Vagina (tissue), 2 donors: ENCODE data around the gene PAWR. TPM values are rescaled to one million over a fixed set of nuclear protein-coding genes. Genes with fewer than 3 reads are reported as not detected.
A peak's percentile ranks its signal among the peaks of the same experiment; 100 is the strongest.
"Not testable (repeated sequence)": the region's sequence is repeated elsewhere in the genome, so short reads cannot be mapped to it uniquely, and the experiment has no call there.

Experiments used
- DNase-seq, 2 donors: peaks; one replicate each; pipeline ENCODE4 v3.0.0-alpha.2; 2017; ENCODE audit errors: extremely low spot score in 2 of 2
- H3K27ac ChIP-seq: fragments of 200-600 bp; sonication (generic); one replicate; pipeline ENCODE4 v1.5.1; 2019
- H3K27me3 ChIP-seq: fragments of 200-600 bp; sonication (generic); one replicate; pipeline ENCODE4 v1.5.1; 2019
- H3K36me3 ChIP-seq, 2 donors: fragments of 200-600 bp; sonication (generic); one replicate each; pipeline ENCODE4 v1.5.1; 2017 to 2019
- H3K4me1 ChIP-seq: fragments of 200-600 bp; sonication (generic); one replicate; pipeline ENCODE4 v1.5.1; 2019
- H3K4me3 ChIP-seq, 2 donors: fragments of 200-600 bp; sonication (generic); 1 replicate in 1 of 2; 2 replicates in 1 of 2; pipeline ENCODE4 v1.5.1; 2016 to 2019
- H3K9me3 ChIP-seq: fragments of 200-600 bp; sonication (generic); one replicate; pipeline ENCODE4 v1.5.1; 2019
- CTCF ChIP-seq, 3 experiments: fragments of 450-650 bp in 2 of 3; fragments of 200-600 bp in 1 of 3; sonication (generic) in 1 of 3; IDR thresholded peaks; one replicate each; pipeline ENCODE4 v1.5.1; 2017 to 2019; ENCODE audit warnings: antibody characterized with exemption in 3 of 3, mild to moderate bottlenecking in 2 of 3, moderate library complexity in 2 of 3
- POLR2A ChIP-seq, 2 donors: fragments of 450-650 bp; IDR thresholded peaks; one replicate each; pipeline ENCODE4 v1.6.1; 2017; ENCODE audit warnings: antibody characterized with exemption in 2 of 2, mild to moderate bottlenecking in 2 of 2, moderate library complexity in 2 of 2
- POLR2AphosphoS5 ChIP-seq, 2 donors: sonication (generic); formaldehyde crosslinking; IDR thresholded peaks; one replicate each; pipeline ENCODE4 v1.9.0; 2017; ENCODE audit warnings: antibody characterized with exemption in 2 of 2, mild to moderate bottlenecking in 2 of 2, low read depth in 1 of 2; ENCODE audit not compliant: insufficient read depth in 1 of 2
- intact Hi-C: fragments of 100-400 bp; cut with DNase I; formaldehyde crosslinking; loops from one replicate; pipeline ENCODE4 v1.15.1; 2023
- total RNA-seq: library from RNA; depleted of rRNA; stranded (reverse); fragments of >200 nt; gene quantifications from one replicate; pipeline ENCODE4 v1.2.3, GENCODE V29; 2016

PAWR gene
- total RNA-seq, 1 donor from 2014 or later = 103 TPM

- H3K4me3 ChIP-seq = peak overlapping the region in 1 of 2 donors; percentile 99
- peak overlapping the region; percentile 95 for H3K27ac ChIP-seq
- no peaks in the 10 kb centered on the region for H3K36me3 ChIP-seq
- no peaks in the 10 kb centered on the region for H3K27me3 ChIP-seq
- H3K9me3 ChIP-seq = no peaks in the 10 kb centered on the region
- DNase-seq = no peak
- H3K4me1 ChIP-seq = peaks cover 29% of the 10 kb centered on the region
- intact Hi-C loops = no loop called here
- TF ChIP-seq POLR2AphosphoS5 (IDR thresholded peaks at IDR 0.05; ENCODE audit: insufficient read depth in 1 of 2, low read depth in 1 of 2) (no peak), POLR2A (IDR thresholded peaks at IDR 0.05) (no peak), CTCF (IDR thresholded peaks at IDR 0.05) (no peak)
These were observed 3.0 kb downstream of the PAWR start for GRCh38 chr12:79687711-79688260.

GRCh38 chr12:79686171-79686570 lies 4.6 kb downstream of the PAWR start:
- Histone ChIP-seq H3K4me3 (no peak overlapping the region), H3K36me3 (no peaks in the 10 kb centered on the region), H3K4me1 (peaks cover 38% of the 10 kb centered on the region), H3K27me3 (no peaks in the 10 kb centered on the region), H3K27ac (no peak overlapping the region), H3K9me3 (no peaks in the 10 kb centered on the region)
- TF ChIP-seq POLR2A (IDR thresholded peaks at IDR 0.05) (no peak), POLR2AphosphoS5 (IDR thresholded peaks at IDR 0.05; ENCODE audit: insufficient read depth in 1 of 2, low read depth in 1 of 2) (no peak), CTCF (IDR thresholded peaks at IDR 0.05) (no peak)
- intact Hi-C loops = no loop called here
- DNase-seq = no peak

- no peak for DNase-seq
- Histone ChIP-seq H3K27ac (no peak overlapping the region), H3K4me3 (no peak overlapping the region), H3K4me1 (peaks cover 38% of the 10 kb centered on the region), H3K9me3 (no peaks in the 10 kb centered on the region), H3K36me3 (no peaks in the 10 kb centered on the region), H3K27me3 (no peaks in the 10 kb centered on the region)
- intact Hi-C loops = no loop called here
- no peak for TF ChIP-seq CTCF (IDR thresholded peaks at IDR 0.05)
- peak in 1 of 2 donors; percentile 50 for TF ChIP-seq POLR2AphosphoS5 (IDR thresholded peaks at IDR 0.05; ENCODE audit: insufficient read depth in 1 of 2, low read depth in 1 of 2)
- TF ChIP-seq POLR2A (IDR thresholded peaks at IDR 0.05) = no peak
These were observed 5.7 kb downstream of the PAWR start for GRCh38 chr12:79685068-79685467.

- H3K27me3 ChIP-seq, H3K9me3 ChIP-seq, DNase-seq, H3K36me3 ChIP-seq, H3K4me3 ChIP-seq, intact Hi-C loops, H3K27ac ChIP-seq: not testable (repeated sequence)
- peaks cover 38% of the 10 kb centered on the region for H3K4me1 ChIP-seq
These were observed 6.4 kb downstream of the PAWR start for GRCh38 chr12:79684338-79684737.

GRCh38 chr12:79682593-79682992 lies 8.2 kb downstream of the PAWR start:
- intact Hi-C loops = no loop called here
- TF ChIP-seq POLR2A (IDR thresholded peaks at IDR 0.05) (no peak), POLR2AphosphoS5 (IDR thresholded peaks at IDR 0.05; ENCODE audit: insufficient read depth in 1 of 2, low read depth in 1 of 2) (no peak), CTCF (IDR thresholded peaks at IDR 0.05) (no peak)
- Histone ChIP-seq H3K27me3 (no peaks in the 10 kb centered on the region), H3K4me1 (peaks cover 34% of the 10 kb centered on the region), H3K36me3 (no peaks in the 10 kb centered on the region), H3K27ac (no peak overlapping the region), H3K9me3 (no peaks in the 10 kb centered on the region), H3K4me3 (no peak overlapping the region)
- no peak for DNase-seq
